Mesenchymal stem cell (in vitro differentiated cells and primary cell): ENCODE data around the gene LYSMD3.

Experiments
- DNase-seq: peaks from one replicate; pipeline ENCODE4 v3.0.0-alpha.2; 2013
- H2AFZ ChIP-seq: one replicate; pipeline ENCODE4 v1.6.1; 2013; ENCODE audit warnings: low read depth, mild to moderate bottlenecking, control low read depth, inconsistent platforms, low read length, moderate library complexity
- H2AK5ac ChIP-seq: 2 replicates; pipeline ENCODE4 v1.6.1; 2013; ENCODE audit warnings: low read length, moderate library complexity, mild to moderate bottlenecking, inconsistent platforms; ENCODE audit not compliant: severe bottlenecking
- H2BK120ac ChIP-seq: one replicate; pipeline ENCODE4 v1.6.1; 2013; ENCODE audit warnings: low read depth, mild to moderate bottlenecking, inconsistent platforms, low read length, moderate library complexity
- H2BK12ac ChIP-seq, 2 experiments: one replicate each; pipeline ENCODE4 v1.6.1; 2013; ENCODE audit warnings: inconsistent platforms in 2 of 2, low read length in 2 of 2, mild to moderate bottlenecking in 2 of 2, moderate library complexity in 2 of 2, control low read depth in 1 of 2
- H2BK15ac ChIP-seq: one replicate; pipeline ENCODE4 v1.6.1; 2013; ENCODE audit warnings: mild to moderate bottlenecking, low read depth, inconsistent platforms; ENCODE audit not compliant: poor library complexity, severe bottlenecking
- H2BK5ac ChIP-seq: 2 replicates; pipeline ENCODE4 v1.6.1; 2013; ENCODE audit warnings: low read depth, mild to moderate bottlenecking, low read length, control low read depth, inconsistent platforms; ENCODE audit not compliant: poor library complexity, severe bottlenecking
- H3K14ac ChIP-seq, 2 experiments: one replicate each; pipeline ENCODE4 v1.6.1; 2013; ENCODE audit warnings: inconsistent platforms in 2 of 2, low read length in 2 of 2, control low read depth in 1 of 2, mild to moderate bottlenecking in 1 of 2, moderate library complexity in 1 of 2
- H3K18ac ChIP-seq, 2 experiments: one replicate each; pipeline ENCODE4 v1.6.1; 2013; ENCODE audit warnings: inconsistent platforms in 2 of 2, low read length in 2 of 2, control low read depth in 1 of 2, low read depth in 1 of 2, mild to moderate bottlenecking in 1 of 2
- H3K23ac ChIP-seq, 2 experiments: one replicate each; pipeline ENCODE4 v1.6.1; 2013; ENCODE audit warnings: inconsistent platforms in 2 of 2, low read length in 2 of 2, mild to moderate bottlenecking in 2 of 2, moderate library complexity in 2 of 2, control low read depth in 1 of 2
- H3K27ac ChIP-seq: 2 replicates; pipeline ENCODE4 v1.5.1; 2013; ENCODE audit warnings: mild to moderate bottlenecking, moderate library complexity, low read length, control low read depth, inconsistent platforms; ENCODE audit not compliant: poor library complexity, severe bottlenecking
- H3K27me3 ChIP-seq, 2 experiments: 2 replicates each; pipeline versions ENCODE4 v1.6.1 to v1.7.0; 2013; ENCODE audit warnings: low read length in 2 of 2, mild to moderate bottlenecking in 2 of 2, moderate library complexity in 2 of 2, control low read depth in 1 of 2, inconsistent platforms in 1 of 2; ENCODE audit not compliant: control insufficient read depth in 1 of 2, insufficient read depth in 1 of 2
- H3K36me3 ChIP-seq, 2 experiments: 2 replicates each; pipeline versions ENCODE4 v1.6.1 to v1.7.0; 2013; ENCODE audit warnings: low read length in 2 of 2, control low read depth in 1 of 2, inconsistent platforms in 1 of 2, low read depth in 1 of 2, mild to moderate bottlenecking in 1 of 2; ENCODE audit not compliant: insufficient read depth in 2 of 2, control insufficient read depth in 1 of 2
- H3K4ac ChIP-seq, 2 experiments: one replicate each; pipeline ENCODE4 v1.6.1; 2013; ENCODE audit warnings: inconsistent platforms in 2 of 2, low read length in 2 of 2, mild to moderate bottlenecking in 2 of 2, moderate library complexity in 2 of 2, control low read depth in 1 of 2, low read depth in 1 of 2
- H3K4me1 ChIP-seq: 2 replicates; pipeline ENCODE4 v1.6.1; 2013; ENCODE audit warnings: low read depth, low read length, control low read depth; ENCODE audit not compliant: control insufficient read depth, insufficient read depth
- H3K4me2 ChIP-seq: 2 replicates; pipeline ENCODE4 v1.6.1; 2013; ENCODE audit warnings: low read length, mild to moderate bottlenecking, inconsistent platforms; ENCODE audit not compliant: poor library complexity, severe bottlenecking
- H3K4me3 ChIP-seq, 2 experiments: 2 replicates each; pipeline versions ENCODE4 v1.5.1 to v1.7.0; 2013; ENCODE audit warnings: low read length in 2 of 2, mild to moderate bottlenecking in 2 of 2, control low read depth in 1 of 2, low read depth in 1 of 2; ENCODE audit not compliant: insufficient read depth in 1 of 2
- H3K79me1 ChIP-seq: replicated peaks from 2 replicates; pipeline ENCODE4 v1.6.1; 2013; ENCODE audit warnings: mild to moderate bottlenecking, control low read depth, low read length, inconsistent platforms; ENCODE audit not compliant: poor library complexity, severe bottlenecking
- H3K9ac ChIP-seq: 2 replicates; pipeline ENCODE4 v1.7.0; 2013; ENCODE audit warnings: mild to moderate bottlenecking, low read length, moderate library complexity
- H3K9me3 ChIP-seq: 2 replicates; pipeline ENCODE4 v1.7.0; 2013; ENCODE audit warnings: mild to moderate bottlenecking, low read length; ENCODE audit not compliant: control insufficient read depth
- H4K8ac ChIP-seq: one replicate; pipeline ENCODE4 v1.6.1; 2013; ENCODE audit warnings: inconsistent platforms, mild to moderate bottlenecking, low read length, moderate library complexity
- H4K91ac ChIP-seq: one replicate; pipeline ENCODE4 v1.6.1; 2013; ENCODE audit warnings: mild to moderate bottlenecking, low read length, inconsistent platforms
- WGBS: methylation state at CpG from one replicate; pipeline ENCODE4 v1.1.7; 2013; ENCODE audit warnings: mixed read lengths; 5-methylcytosine and 5-hydroxymethylcytosine counted together

LYSMD3 gene

DNA sequence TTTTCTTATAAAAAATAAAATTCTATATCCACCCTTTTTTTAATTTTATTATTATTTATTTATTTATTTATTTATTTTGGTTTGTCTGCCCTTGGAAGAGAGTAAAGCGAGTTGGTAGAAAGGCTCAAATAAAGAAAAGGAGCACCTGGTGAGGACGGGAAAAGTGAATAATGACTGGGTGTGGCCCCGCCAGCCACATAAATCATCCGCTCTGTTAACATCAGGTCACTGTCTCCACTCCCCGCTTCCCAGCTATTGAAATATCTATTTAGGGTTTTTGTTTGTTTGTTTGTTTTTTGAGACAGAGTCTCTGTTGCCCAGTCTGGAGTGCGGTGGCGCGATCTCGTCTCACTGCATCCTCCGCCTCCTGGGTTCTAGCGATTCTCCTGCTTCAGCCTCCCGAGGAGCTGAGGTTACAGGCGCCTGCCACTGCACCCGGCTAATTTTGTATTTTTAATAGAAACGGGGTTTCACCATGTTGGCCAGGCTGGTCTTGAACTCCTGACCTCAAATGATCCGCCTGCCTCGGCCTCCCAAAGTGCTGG, 53.9 kb downstream of the LYSMD3 start:
- Histone ChIP-seq H2AK5ac (no peak overlapping the region), H3K9me3 (no peaks in the 10 kb centered on the region), H2BK15ac (no peak overlapping the region), H3K79me1 (peaks cover 19% of the 10 kb centered on the region), H2AFZ (no peak overlapping the region), H3K9ac (peak overlapping the region; percentile 87), H4K8ac (no peak overlapping the region), H3K14ac (no peak overlapping the region), H3K36me3 (no peaks in the 10 kb centered on the region), H3K4ac (no peak overlapping the region), H3K4me3 (peak overlapping the region in 1 of 2 experiments; percentile 97), H3K4me1 (peaks cover 9% of the 10 kb centered on the region), H3K4me2 (peak overlapping the region; percentile 67), H4K91ac (no peak overlapping the region), H3K23ac (no peak overlapping the region), H3K27me3 (no peaks in the 10 kb centered on the region), H3K27ac (no peak overlapping the region), H2BK12ac (no peak overlapping the region), H3K18ac (peak overlapping the region in 1 of 2 experiments; percentile 29), H2BK5ac (no peak overlapping the region), H2BK120ac (no peak overlapping the region)
- WGBS = 41% methylated on average over 14 of the region's 17 CpGs
- no peak for DNase-seq

DNA sequence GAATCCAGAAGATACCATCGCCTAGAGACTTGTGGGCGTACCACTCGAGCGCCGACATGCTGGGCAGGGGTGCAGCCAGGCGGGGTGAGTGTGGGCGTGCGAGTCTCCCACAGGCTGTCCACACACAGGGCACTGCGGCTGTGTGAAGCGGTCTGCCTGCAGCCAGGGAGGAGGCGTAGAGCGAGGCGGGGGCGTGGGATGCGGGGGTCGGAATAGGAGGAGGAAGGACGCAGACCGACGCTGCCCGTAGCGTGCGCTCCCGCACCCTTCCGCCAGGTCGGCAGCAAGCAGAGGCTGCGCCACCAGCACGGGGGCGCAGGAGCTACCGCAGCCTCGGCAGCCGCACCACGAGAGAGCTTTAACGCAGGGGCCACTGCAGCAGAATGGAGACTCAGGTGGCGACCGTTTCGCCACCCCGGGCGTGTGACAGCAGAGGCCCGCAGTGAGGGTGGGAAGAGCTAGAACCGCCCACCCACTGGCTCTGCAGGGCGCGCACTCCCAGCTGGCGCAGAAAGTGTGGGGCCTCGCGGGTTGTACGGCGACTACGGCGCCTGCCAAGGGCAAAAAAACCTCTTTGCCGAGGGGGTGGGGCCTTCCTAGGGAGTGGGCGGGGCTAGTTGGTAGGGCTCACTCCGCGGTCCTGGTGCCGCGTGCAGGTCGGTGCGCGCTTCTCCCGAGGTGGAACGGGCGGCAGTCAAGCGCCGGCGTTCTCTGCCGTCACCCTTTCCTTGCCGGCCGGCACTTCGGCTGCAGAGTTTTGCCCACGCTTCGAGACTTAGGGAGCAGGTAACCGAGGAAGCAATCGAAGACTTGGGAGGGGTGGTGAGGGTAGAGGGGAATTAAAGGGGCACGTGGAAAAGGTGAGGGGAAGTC, 54.9 kb downstream of the LYSMD3 start, which contains the start of the genes MBLAC2 and POLR3G:
Gene MBLAC2 (minus strand): TSS at position 537 of the 873 bp plus-strand sequence. CDS start 479 bp downstream, at position 58.
Gene POLR3G (plus strand): TSS at position 630 of the 873 bp plus-strand sequence. CDS start 10,704 bp downstream, outside the sequence.
- Histone ChIP-seq H2AFZ (peak within 1 kb of the TSS; percentile 92), H4K91ac (peak within 1 kb of the TSS; percentile 88), H2BK5ac (peak within 1 kb of the TSS; percentile 21), H3K36me3 (no peaks in the 10 kb centered on the region), H4K8ac (peak within 1 kb of the TSS; percentile 77), H3K79me1 (peaks cover 22% of the 10 kb centered on the region), H3K9ac (peak within 1 kb of the TSS; percentile 87), H2BK15ac (no peak within 1 kb of the TSS), H2BK12ac (peak within 1 kb of the TSS in 1 of 2 experiments; percentile 37), H3K14ac (peak within 1 kb of the TSS in 1 of 2 experiments; percentile 92), H3K23ac (peak within 1 kb of the TSS in 1 of 2 experiments; percentile 48), H3K4me1 (peaks cover 9% of the 10 kb centered on the region), H3K27me3 (no peaks in the 10 kb centered on the region), H3K4ac (peak within 1 kb of the TSS; percentile 3 to 47), H3K9me3 (no peaks in the 10 kb centered on the region), H2BK120ac (no peak within 1 kb of the TSS), H3K18ac (peak within 1 kb of the TSS; percentile 67 to 93), H2AK5ac (no peak within 1 kb of the TSS), H3K4me2 (peak within 1 kb of the TSS; percentile 85), H3K4me3 (peak within 1 kb of the TSS; percentile 90 to 97), H3K27ac (peak within 1 kb of the TSS; percentile 77)
- peak; percentile 92 for DNase-seq
- WGBS = under 1% methylated on average over 73 of the region's 73 CpGs

DNA sequence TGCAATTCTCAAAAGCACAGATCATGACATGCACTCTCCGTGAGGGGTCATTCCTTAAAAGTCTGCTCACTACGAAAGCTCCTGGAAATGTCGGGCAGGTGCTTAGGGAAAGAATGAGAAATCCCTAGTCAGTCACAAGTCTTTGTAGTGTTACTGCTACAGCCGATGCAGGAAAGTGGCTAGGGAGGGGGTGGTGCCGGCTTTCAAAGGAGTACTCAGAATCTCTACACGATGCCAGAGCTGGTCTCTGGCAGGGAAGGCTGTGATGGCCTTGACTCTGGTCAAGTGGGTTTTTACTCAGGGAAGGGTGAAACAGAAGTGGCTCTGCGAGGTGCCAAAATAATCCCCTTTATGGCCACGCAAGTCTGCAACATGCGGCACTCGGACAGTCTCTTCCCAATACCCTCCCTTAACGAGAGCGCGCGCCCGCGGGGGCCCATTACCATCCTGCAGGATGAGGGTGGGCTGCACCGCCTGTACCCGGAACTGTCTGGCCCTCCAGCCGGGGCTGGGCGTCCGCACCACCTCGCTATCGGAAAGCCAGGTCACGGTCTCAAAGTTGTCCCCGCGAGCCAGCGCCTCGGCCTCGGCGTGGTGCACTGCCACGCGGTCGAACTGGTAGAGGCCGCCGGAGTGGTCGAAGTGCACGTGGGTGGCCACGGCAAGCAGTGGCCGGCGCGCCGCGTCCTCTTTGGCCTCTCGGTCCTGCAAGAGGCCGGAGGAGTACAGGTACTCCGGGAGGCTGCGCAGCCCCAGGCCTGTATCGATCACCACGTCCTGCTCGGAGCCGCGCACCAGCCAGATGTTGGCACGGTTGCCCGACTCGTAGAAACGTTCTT, 55.8 kb downstream of the LYSMD3 start:
- peak overlapping the region; percentile 35 for H3K27ac ChIP-seq
- H3K9me3 ChIP-seq = no peaks in the 10 kb centered on the region
- peak overlapping the region; percentile 14 for H4K8ac ChIP-seq
- H3K79me1 ChIP-seq = peaks cover 22% of the 10 kb centered on the region
- DNase-seq = peak; percentile 73
- H2BK120ac ChIP-seq = no peak overlapping the region
- WGBS = under 1% methylated on average over 55 of the region's 56 CpGs
- H3K4me3 ChIP-seq = peak overlapping the region; percentile 90 to 97
- peak overlapping the region; percentile 87 for H3K9ac ChIP-seq
- H3K23ac ChIP-seq = peak overlapping the region in 1 of 2 experiments; percentile 48
- no peak overlapping the region for H2AK5ac ChIP-seq
- peaks cover 9% of the 10 kb centered on the region for H3K4me1 ChIP-seq
- H2AFZ ChIP-seq = peak overlapping the region; percentile 92
- H3K27me3 ChIP-seq = no peaks in the 10 kb centered on the region
- no peak overlapping the region for H2BK5ac ChIP-seq
- no peak overlapping the region for H4K91ac ChIP-seq
- no peak overlapping the region for H2BK15ac ChIP-seq
- peak overlapping the region in 1 of 2 experiments; percentile 92 for H3K14ac ChIP-seq
- peak overlapping the region; percentile 3 to 41 for H3K4ac ChIP-seq
- H3K4me2 ChIP-seq = peak overlapping the region; percentile 85
- H3K36me3 ChIP-seq = no peaks in the 10 kb centered on the region
- peak overlapping the region in 1 of 2 experiments; percentile 15 for H2BK12ac ChIP-seq
- H3K18ac ChIP-seq = peak overlapping the region; percentile 38 to 67
